Stimulated activated CD8-positive, alpha-beta memory T cell treated with anti-CD3 and anti-CD28 coated beads, Interleukin-12 subunit alpha, Interleukin-12 subunit beta, amount 100 ng/mL, for 24 hours (primary cell): Measurements from ENCODE around the gene MAGI2.

ENCODE experiments used
- DNase-seq: peaks from one replicate; pipeline ENCODE4 v3.0.0-alpha.2; 2020; ENCODE audit errors: extremely low read depth

Gene MAGI2

DNA sequence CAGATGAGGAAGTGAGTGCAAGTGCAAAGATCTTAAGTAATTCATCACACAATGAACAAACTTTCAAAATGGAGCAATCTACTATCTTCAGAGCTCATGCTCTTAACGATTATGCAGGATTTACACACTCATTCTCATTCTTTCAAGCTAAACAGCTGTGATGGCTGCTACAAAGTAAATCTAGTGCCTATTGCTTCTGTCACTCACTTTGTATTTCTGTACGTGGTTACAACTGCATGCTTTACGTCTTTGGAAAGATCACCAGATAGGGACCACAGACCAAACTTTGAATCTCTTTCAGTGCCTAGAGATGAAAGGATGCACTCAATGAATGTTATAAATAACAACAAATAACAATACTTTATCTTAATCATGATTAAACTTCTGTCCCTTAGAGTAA is 194.6 kb downstream of the MAGI2 start:
- DNase-seq = no peak

- DNase-seq = no peak
Measured at GRCh38 chr7:79257959-79258358, 195.5 kb downstream of the MAGI2 start.

GRCh38 chr7:79245623-79246249 is 207.7 kb downstream of the MAGI2 start:
- DNase-seq = no peak

DNA sequence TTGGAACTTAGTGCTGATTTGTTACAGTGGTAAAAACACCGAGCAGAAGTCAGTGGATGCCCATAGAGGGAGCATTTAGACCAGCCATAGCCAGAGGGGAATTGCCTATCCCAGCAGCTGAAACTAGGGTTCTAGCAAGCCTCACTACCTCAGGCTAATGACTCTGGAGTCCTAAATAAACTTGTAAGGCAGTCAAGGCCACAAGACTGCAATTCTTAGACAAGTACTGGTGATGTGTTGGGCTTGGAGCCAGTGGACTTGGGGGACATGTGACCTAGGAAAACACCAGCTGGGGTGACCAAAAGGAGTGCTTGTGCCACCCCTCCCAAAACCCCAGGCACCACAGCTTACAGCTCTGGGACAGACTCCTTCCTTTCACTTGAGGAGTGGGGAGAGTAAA is 209.0 kb downstream of the MAGI2 start:
- DNase-seq = no peak

DNA sequence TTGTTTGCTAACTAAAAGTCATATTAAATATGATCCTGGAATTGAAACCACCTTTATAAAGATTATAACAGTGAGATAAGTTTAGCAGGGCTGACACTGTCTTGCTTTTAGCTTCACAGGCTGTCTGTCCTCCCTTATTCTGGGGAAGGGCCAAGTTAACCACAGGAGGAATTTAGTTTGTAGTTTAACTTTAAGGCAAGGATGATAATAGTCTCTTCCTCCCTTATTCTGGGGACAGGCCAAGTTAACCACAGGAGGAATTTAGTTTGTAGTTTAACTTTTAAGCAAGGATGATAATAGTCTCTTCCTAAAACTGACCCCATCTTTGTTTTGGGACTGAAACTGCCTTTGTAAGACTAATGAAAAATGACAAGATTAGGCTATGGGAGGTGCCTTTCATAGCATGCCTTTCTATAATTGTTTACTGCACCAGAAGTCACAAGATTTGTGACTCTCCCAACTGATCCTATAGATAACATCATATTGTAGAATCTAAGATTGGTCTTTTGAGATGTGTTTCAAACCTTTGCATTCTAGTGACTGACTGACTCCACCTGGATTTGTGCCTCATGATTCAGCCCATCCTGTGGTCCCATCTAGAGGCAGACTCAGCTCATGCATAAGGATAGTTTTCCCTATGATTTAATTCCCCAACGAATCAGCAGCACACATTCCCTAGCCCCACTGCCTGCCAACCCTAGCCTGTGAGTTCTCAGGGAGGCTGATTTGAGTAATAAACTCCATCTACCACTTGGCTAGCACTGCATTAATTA is 212.0 kb downstream of the MAGI2 start:
- no peak for DNase-seq

DNA sequence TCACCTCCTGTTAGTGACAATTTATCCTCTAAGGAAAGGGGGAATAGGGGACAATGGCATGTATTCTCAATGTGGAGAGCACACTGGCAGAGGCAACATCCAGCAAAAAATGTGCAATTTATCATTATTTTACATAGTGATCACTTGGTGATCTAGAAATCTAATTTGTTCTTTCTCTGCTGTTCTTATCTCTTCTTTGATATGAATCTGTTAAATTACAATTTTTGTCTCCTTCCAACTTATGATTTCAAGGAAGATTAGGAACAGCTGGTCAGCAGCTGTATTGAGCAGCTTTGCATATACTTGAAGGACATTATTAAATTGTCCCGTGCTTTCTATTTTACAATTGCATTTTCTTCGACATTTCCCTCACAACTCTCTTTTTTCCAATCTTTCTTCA is 213.1 kb downstream of the MAGI2 start:
- no peak for DNase-seq

- no peak for DNase-seq
Measured at GRCh38 chr7:79236352-79237028, 217.0 kb downstream of the MAGI2 start.

DNA sequence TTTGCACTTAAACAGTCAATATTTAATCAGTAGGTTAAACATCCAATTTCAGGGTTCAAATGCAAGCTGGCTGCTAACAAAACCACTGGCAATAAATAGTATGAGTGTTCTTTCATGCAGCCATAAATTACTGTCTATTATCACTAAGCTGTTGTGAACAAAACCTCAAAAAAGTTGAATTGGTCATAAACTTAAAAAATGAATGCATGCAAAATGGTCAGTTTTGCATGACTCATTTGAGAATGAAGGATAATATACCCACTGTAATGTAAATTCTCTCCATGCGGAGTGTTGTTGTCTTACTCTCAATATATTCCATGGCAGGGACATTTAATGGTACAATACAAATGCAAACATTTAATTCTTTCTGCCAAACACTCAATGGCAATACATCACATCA is 226.4 kb downstream of the MAGI2 start:
- no peak for DNase-seq

DNA sequence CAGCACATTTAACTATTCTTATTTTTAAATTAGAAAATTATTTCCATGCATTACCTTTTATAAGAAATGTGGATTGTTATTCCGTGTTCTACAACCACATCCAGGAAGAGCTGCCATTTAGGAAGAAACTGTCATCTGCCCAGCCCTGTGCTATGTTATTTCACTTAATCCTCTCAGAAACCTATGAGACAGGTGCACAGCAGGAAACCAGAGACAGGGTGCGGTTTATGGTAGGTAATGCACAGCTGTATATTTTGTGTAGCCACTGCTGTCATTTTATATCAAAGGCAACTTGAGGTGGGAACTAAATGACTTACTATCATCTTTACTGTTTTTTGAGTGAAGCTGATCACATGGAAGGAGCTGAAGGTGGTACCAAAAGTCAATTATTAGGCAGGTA is 232.3 kb downstream of the MAGI2 start:
- no peak for DNase-seq

DNA sequence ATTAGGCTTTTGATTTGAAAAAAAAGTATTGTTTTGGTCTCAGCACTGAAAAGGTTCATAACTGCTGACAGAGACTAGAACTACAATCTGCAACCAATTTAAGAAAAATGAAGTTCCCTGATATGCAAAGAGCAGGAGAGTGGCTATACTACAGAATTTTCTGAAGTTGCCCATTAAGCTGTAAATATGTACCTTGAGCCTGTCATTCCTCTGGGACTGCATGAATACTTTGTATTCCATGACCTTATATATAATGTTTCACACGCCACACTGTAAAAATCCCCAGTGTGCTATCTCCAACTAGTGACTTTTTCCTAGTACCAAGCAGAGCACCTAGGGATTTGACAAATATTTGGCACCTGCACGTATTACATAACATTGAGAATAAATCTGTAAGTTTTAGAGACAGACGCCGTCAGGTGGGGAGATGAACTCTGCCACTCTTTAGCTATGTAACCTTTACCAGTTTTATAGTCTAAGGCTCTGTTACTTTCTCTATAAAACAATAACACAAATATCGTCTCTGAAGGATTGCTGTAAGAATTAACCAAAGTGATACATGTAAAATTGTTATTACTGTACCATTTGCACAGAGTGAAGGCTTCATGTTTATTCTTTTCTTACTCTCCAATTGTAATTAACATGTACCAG is 235.4 kb downstream of the MAGI2 start:
- DNase-seq = no peak

GRCh38 chr7:79217468-79217867 is 236.0 kb downstream of the MAGI2 start:
- no peak for DNase-seq

DNA sequence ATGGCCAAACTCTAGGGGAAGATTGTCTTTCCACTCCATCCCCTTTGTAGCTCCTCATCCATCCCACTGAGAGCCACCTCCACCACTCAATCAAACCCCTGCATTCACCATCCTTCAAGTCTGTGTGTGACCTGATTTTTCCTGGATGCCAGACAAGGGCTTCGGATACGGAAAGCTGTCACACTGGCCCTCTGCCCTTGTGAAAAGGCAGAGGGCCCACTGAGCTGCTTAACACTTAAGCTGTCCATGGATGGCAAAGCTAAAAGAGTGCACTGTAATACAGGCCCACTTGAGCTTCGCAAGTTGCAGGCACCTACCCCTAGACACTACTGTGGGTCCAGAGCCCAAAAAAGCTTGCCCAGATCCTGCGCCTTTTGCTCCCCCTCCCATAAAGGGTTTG is 237.2 kb downstream of the MAGI2 start:
- no peak for DNase-seq

GRCh38 chr7:79212334-79212733 is 241.1 kb downstream of the MAGI2 start:
- DNase-seq = no peak

DNA sequence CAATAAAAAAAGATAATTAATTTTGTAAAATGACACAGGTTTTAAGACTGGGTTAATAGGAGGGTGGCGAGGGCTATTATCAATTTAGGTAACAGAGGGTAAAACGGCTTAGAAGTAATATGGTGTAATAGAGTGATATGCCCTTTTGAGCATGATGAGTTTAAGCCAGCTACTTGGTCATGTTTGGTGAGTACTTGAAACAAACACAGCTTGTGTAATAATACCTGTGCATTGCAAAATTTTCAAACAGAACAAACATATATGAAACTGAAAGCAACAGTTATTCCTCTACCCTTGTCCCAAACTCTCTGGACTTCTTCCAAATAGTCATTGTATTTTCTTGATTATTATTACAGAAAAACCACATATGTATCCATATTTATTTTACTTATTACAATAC is 241.7 kb downstream of the MAGI2 start:
- no peak for DNase-seq

GRCh38 chr7:79199961-79200360 is 253.5 kb downstream of the MAGI2 start:
- no peak for DNase-seq

DNA sequence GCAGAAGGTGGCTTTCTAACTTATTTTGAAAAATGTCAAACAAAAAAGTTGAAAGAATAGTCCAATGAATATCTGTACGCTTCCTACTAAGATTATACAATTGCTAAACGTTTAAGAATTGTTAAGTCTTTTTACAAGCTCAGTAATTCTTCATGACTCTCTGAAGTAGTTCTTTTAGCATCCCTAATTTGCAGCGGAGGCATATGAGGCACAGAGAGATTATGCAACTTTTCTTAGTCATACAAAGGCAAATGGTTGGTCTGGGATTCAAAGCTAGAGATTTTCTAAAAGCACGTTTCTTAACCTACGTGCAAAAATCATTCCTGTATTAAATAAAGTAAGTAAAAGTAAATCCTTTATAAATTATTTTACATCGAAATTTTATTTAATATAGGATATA is 254.2 kb downstream of the MAGI2 start:
- no peak for DNase-seq

DNA sequence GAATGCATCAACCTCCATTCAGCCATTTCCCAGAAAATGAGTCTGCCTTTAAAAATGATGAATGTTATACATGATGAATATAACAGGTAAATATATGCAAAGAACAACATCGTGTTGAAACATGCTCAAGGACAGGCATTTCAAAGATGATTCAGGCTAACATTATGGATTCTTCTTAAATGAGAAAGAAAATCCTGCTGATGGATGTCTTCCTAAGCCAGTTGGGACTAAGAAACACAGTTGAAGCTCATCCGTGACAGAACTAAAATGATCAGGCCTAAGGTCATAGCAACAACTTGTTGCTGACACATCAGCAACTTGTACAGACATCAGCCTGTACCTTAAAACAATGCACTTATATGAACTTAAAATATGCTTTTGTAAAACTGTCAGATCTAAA is 267.9 kb downstream of the MAGI2 start:
- no peak for DNase-seq

- no peak for DNase-seq
Measured at GRCh38 chr7:79182283-79182682, 271.2 kb downstream of the MAGI2 start.

GRCh38 chr7:79180533-79180932 is 272.9 kb downstream of the MAGI2 start:
- no peak for DNase-seq

DNA sequence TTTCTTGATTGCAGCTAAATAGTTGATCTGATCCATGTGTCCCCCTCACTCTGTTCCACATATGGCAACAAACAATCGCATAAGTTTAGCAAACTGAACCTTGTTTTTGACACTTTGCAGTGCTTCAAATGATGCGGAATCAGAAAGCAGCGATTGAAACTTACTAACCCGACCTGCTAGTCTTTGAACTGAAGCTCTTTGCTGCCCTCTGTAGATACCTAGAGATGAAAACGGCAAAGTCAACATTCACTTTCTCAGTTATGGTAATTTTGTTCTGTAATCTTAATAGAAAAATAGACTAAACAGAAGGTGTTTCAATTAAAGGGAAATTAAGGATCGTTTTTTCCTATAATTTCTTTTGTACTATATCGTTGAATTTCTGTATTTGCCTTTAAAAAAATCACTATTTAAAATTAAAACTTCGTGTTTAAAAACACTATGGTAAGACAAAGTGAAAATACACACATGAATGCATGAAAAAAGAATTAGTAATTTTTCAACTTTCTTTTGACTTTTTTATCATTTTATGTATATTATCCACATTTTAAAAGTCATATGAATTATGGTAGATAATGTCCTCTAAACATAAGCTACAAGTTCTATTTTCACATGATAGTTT is 276.5 kb downstream of the MAGI2 start:
- DNase-seq = no peak

- no peak for DNase-seq
Measured at GRCh38 chr7:79175374-79175773, 278.1 kb downstream of the MAGI2 start.

DNA sequence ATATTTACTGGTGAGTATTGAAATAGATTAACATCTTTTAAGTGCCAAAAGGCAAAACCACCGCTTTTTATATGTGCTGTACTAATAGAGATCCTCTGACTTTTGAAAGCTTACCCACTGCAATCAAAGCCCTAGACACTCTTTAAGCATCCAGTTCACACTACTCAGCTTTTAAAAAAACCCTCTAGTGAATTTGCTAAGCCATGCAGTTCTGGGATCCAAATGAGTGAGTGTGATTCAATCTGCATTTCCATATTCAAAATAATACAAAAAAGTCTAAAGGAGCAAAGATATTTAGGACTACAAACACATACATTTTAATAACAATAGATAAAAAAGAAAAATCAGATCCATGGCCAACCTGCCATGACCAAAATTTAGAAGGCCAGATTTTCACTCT is 288.2 kb downstream of the MAGI2 start:
- DNase-seq = no peak
